ENCODE data around the gene ZNF787. TPM values are rescaled to one million over a fixed set of nuclear protein-coding genes. Genes with fewer than 3 reads are reported as not detected.

Gene ZNF787
- total and polyA plus RNA-seq, 10 of the 15 experiments (the other 5 are each of a cell fraction or from before 2014, with no cell fraction given) = 0.23 to 39.9 (median 4.1) TPM

DNA sequence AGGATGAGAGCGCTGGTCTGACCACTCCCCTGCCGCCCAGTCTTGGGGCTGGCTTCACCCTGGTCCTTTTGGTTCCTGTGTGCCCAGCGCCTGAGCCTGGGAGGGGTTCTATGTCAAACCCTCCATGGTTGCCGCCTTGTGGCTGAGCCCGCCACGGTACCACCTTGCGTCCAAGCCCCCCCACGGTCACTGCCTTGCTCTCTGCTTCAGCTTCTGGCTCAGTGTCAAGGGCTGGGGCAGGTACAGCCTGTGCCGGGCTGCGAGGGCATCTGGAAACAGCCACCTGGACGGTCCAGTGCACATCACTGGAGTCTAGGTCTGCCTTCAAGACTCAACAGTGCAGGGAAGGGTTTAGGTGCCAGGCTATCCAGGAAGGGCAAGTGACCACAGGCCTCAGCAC is 40.4 kb upstream of the ZNF787 start (continued):
- TF ChIP-seq MYB (IDR thresholded peaks at IDR 0.05; ENCODE audit: borderline replicate concordance, low read depth, low read length) = no peak
- TF ChIP-seq, protein P1, sequence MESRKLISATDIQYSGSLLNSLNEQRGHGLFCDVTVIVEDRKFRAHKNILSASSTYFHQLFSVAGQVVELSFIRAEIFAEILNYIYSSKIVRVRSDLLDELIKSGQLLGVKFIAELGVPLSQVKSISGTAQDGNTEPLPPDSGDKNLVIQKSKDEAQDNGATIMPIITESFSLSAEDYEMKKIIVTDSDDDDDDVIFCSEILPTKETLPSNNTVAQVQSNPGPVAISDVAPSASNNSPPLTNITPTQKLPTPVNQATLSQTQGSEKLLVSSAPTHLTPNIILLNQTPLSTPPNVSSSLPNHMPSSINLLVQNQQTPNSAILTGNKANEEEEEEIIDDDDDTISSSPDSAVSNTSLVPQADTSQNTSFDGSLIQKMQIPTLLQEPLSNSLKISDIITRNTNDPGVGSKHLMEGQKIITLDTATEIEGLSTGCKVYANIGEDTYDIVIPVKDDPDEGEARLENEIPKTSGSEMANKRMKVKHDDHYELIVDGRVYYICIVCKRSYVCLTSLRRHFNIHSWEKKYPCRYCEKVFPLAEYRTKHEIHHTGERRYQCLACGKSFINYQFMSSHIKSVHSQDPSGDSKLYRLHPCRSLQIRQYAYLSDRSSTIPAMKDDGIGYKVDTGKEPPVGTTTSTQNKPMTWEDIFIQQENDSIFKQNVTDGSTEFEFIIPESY (IDR thresholded peaks at IDR 0.05) = no peak

DNA sequence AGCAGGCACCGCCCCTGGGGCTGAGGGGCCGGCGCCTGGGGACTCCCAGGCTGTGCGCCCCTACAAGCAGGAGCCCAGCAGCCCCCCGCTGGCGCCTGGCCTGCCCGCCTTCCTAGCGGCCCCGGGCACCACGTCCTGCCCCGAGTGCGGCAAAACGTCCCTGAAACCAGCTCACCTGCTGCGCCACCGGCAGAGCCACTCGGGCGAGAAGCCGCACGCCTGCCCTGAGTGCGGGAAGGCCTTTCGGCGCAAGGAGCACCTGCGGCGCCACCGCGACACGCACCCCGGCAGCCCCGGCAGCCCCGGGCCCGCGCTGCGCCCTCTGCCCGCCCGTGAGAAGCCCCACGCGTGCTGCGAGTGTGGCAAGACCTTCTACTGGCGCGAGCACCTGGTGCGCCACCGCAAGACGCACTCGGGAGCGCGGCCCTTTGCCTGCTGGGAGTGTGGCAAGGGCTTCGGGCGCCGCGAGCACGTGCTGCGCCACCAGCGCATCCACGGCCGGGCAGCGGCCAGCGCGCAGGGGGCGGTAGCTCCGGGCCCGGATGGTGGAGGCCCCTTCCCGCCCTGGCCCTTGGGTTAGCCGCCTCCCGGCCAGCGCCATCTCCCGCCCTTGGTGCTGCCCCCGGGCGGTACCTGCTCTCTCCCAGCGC is 38.7 kb upstream of the ZNF787 start:
- no peak for FAIRE-seq
- SMC1A ChIA-PET (ENCODE audit: uncharacterized antibody, unreplicated experiment) = no interaction called here
- CTCF ChIA-PET = no interaction called here
- H4K20me1 ChIP-seq (ENCODE audit: control insufficient read depth, insufficient read depth) = no peaks in the 10 kb centered on the region
- H3K36me3 ChIP-seq (ENCODE audit: control insufficient read depth in 2 of 2, insufficient read depth in 2 of 2, low read length in 1 of 2) = peaks cover 8 to 9% of the 10 kb centered on the region in 2 experiments; a peak in 3 of 4 replicates
- no peak overlapping the region for H3K4me3 ChIP-seq
- no peak for DNase-seq (ENCODE audit: low read depth, low spot score)
- no TSS peak for BruUV-seq (replicated peaks)
- no peak overlapping the region for H3K4me2 ChIP-seq (ENCODE audit: control insufficient read depth, insufficient read depth)
- H3K4me1 ChIP-seq (ENCODE audit: control insufficient read depth, insufficient read depth, low read length) = no peaks in the 10 kb centered on the region
- no peaks in the 10 kb centered on the region for H3K79me2 ChIP-seq (ENCODE audit: control insufficient read depth, insufficient read depth, low read length)
- TF ChIP-seq, protein P2, sequence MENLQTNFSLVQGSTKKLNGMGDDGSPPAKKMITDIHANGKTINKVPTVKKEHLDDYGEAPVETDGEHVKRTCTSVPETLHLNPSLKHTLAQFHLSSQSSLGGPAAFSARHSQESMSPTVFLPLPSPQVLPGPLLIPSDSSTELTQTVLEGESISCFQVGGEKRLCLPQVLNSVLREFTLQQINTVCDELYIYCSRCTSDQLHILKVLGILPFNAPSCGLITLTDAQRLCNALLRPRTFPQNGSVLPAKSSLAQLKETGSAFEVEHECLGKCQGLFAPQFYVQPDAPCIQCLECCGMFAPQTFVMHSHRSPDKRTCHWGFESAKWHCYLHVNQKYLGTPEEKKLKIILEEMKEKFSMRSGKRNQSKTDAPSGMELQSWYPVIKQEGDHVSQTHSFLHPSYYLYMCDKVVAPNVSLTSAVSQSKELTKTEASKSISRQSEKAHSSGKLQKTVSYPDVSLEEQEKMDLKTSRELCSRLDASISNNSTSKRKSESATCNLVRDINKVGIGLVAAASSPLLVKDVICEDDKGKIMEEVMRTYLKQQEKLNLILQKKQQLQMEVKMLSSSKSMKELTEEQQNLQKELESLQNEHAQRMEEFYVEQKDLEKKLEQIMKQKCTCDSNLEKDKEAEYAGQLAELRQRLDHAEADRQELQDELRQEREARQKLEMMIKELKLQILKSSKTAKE (IDR thresholded peaks at IDR 0.05; ENCODE audit: low read depth, poor library complexity, severe bottlenecking) = no peak
- TF ChIP-seq, protein P3, sequence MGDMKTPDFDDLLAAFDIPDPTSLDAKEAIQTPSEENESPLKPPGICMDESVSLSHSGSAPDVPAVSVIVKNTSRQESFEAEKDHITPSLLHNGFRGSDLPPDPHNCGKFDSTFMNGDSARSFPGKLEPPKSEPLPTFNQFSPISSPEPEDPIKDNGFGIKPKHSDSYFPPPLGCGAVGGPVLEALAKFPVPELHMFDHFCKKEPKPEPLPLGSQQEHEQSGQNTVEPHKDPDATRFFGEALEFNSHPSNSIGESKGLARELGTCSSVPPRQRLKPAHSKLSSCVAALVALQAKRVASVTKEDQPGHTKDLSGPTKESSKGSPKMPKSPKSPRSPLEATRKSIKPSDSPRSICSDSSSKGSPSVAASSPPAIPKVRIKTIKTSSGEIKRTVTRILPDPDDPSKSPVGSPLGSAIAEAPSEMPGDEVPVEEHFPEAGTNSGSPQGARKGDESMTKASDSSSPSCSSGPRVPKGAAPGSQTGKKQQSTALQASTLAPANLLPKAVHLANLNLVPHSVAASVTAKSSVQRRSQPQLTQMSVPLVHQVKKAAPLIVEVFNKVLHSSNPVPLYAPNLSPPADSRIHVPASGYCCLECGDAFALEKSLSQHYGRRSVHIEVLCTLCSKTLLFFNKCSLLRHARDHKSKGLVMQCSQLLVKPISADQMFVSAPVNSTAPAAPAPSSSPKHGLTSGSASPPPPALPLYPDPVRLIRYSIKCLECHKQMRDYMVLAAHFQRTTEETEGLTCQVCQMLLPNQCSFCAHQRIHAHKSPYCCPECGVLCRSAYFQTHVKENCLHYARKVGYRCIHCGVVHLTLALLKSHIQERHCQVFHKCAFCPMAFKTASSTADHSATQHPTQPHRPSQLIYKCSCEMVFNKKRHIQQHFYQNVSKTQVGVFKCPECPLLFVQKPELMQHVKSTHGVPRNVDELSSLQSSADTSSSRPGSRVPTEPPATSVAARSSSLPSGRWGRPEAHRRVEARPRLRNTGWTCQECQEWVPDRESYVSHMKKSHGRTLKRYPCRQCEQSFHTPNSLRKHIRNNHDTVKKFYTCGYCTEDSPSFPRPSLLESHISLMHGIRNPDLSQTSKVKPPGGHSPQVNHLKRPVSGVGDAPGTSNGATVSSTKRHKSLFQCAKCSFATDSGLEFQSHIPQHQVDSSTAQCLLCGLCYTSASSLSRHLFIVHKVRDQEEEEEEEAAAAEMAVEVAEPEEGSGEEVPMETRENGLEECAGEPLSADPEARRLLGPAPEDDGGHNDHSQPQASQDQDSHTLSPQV (IDR thresholded peaks at IDR 0.05) = no peak
- in situ Hi-C loops (cut with MboI) (no loop called here), intact Hi-C loops (cut with micrococcal nuclease; ENCODE audit: unreplicated experiment) (no loop called here)
- no peak overlapping the region for H3K9ac ChIP-seq (ENCODE audit: control insufficient read depth, insufficient read depth, low read length)
- no peaks in the 10 kb centered on the region for H3K27me3 ChIP-seq (replicated peaks in 1 of 2; ENCODE audit: control insufficient read depth in 2 of 2, insufficient read depth in 2 of 2, low read length in 1 of 2)
- RAD21 ChIA-PET (ENCODE audit: unreplicated experiment) = no interaction called here
- WGBS (ENCODE audit: insufficient coverage, insufficient replicate concordance, low lambda C conversion rate, missing lambda C conversion rate) = 98% methylated on average over 59 of the region's 69 CpGs
- POLR2A ChIA-PET = no interaction called here
- ATAC-seq = no peak
- no peak overlapping the region for H3K27ac ChIP-seq (ENCODE audit: control insufficient read depth, insufficient read depth)
- H3K9me3 ChIP-seq (replicated peaks; ENCODE audit: control insufficient read depth, insufficient read depth, low read length) = no peaks in the 10 kb centered on the region
- H2AFZ ChIP-seq (ENCODE audit: control insufficient read depth, low read depth, low read length) = no peak overlapping the region

Measured in GM12878 (cell line).